KMS-11 (cell line): ENCODE measurements around the gene NUSAP1.
"Not testable (repeated sequence)": the region's sequence is repeated elsewhere in the genome, so short reads cannot be mapped to it uniquely, and the experiment has no call there.

ENCODE experiments used
- H2AFZ ChIP-seq: fragments of 200-600 bp; sonication (generic); 2 replicates; pipeline ENCODE4 v1.6.1; 2016; ENCODE audit warnings: antibody characterized with exemption, mixed run types, low read depth
- H3K27ac ChIP-seq: fragments of 200-600 bp; sonication (generic); 2 replicates; pipeline ENCODE4 v1.6.1; 2016; ENCODE audit warnings: mild to moderate bottlenecking, mixed run types
- H3K27me3 ChIP-seq: fragments of 200-600 bp; sonication (generic); 2 replicates; pipeline ENCODE4 v1.6.1; 2017; ENCODE audit warnings: mild to moderate bottlenecking, low read depth, mixed run types, moderate library complexity; ENCODE audit not compliant: insufficient read depth
- H3K36me3 ChIP-seq: fragments of 200-600 bp; sonication (generic); 2 replicates; pipeline ENCODE4 v1.6.1; 2017; ENCODE audit warnings: mild to moderate bottlenecking, mixed run types; ENCODE audit not compliant: insufficient read depth
- H3K4me1 ChIP-seq: fragments of 200-600 bp; sonication (generic); 2 replicates; pipeline ENCODE4 v1.6.1; 2016; ENCODE audit warnings: mild to moderate bottlenecking, low read depth, mixed run types; ENCODE audit not compliant: poor library complexity, severe bottlenecking
- H3K4me2 ChIP-seq: fragments of 200-600 bp; sonication (generic); 2 replicates; pipeline ENCODE4 v1.7.0; 2016; ENCODE audit warnings: mild to moderate bottlenecking, mixed run types
- H3K4me3 ChIP-seq: fragments of 200-600 bp; sonication (generic); IDR thresholded peaks from 2 replicates; pipeline ENCODE4 v1.6.1; 2017; ENCODE audit warnings: low read depth, low read length, mixed read lengths; ENCODE audit not compliant: insufficient read depth
- H3K79me2 ChIP-seq: fragments of 200-600 bp; sonication (generic); 2 replicates; pipeline ENCODE4 v1.6.1; 2016; ENCODE audit warnings: low read depth, mixed run types; ENCODE audit not compliant: insufficient read depth
- H3K9ac ChIP-seq: fragments of 200-600 bp; sonication (generic); 2 replicates; pipeline ENCODE4 v1.6.1; 2016; ENCODE audit warnings: mild to moderate bottlenecking, mixed run types
- H4K20me1 ChIP-seq: fragments of 200-600 bp; sonication (generic); 2 replicates; pipeline ENCODE4 v1.6.1; 2016; ENCODE audit warnings: mild to moderate bottlenecking, mixed run types; ENCODE audit not compliant: insufficient read depth
- CTCF ChIP-seq: fragments of 200-600 bp; sonication (generic); conservative IDR thresholded peaks from 2 replicates; pipeline ENCODE4 v1.6.1; 2017; ENCODE audit warnings: low read depth, mild to moderate bottlenecking, antibody characterized with exemption, low read length, moderate library complexity, mixed read lengths

NUSAP1 gene

GRCh38 chr15:41291065-41291631, 41.5 kb upstream of the NUSAP1 start:
- Histone ChIP-seq H3K27me3 (no peaks in the 10 kb centered on the region), H3K4me1 (peaks cover 38% of the 10 kb centered on the region), H2AFZ (no peak overlapping the region), H3K27ac (no peak overlapping the region), H3K79me2 (peaks cover 11% of the 10 kb centered on the region; the same call in 1 of the 2 replicates), H3K4me2 (no peak overlapping the region), H3K9ac (no peak overlapping the region), H3K36me3 (peaks cover 9% of the 10 kb centered on the region; the same call in 1 of the 2 replicates), H4K20me1 (no peaks in the 10 kb centered on the region), H3K4me3 (no peak overlapping the region)
- no peak for TF ChIP-seq CTCF

DNA sequence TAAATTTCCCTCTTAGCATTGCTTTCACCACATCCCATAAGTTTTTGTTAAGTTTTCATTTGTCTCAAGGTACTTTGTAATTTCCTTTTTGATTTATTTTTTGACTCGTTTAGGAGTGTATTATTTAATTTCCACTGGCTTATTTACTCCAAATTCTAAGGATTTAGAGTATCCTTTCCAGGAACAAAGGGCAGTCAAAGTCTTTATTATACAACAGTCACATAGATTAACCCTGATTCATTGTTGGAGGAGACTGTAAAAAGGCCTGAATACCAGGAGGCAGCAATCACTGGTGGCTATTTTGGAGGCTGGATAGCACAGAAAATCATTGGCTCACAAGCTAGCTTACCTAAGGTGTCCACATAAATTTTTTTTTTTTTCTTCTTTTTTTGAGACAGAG, 40.2 kb upstream of the NUSAP1 start:
- Histone ChIP-seq H3K36me3 (no peaks in the 10 kb centered on the region; the same call in 1 of the 2 replicates), H3K4me3 (no peak overlapping the region), H3K9ac (no peak overlapping the region), H3K4me2 (no peak overlapping the region), H3K27ac (no peak overlapping the region), H2AFZ (no peak overlapping the region), H4K20me1 (no peaks in the 10 kb centered on the region), H3K79me2 (no peaks in the 10 kb centered on the region; the same call in 1 of the 2 replicates), H3K27me3 (no peaks in the 10 kb centered on the region), H3K4me1 (peaks cover 38% of the 10 kb centered on the region)
- TF ChIP-seq CTCF: no peak

GRCh38 chr15:41301139-41301538, 31.5 kb upstream of the NUSAP1 start:
- Histone ChIP-seq H3K27ac (0 out of 2 replicates have a peak overlapping the region, but pooled peaks have one; percentile 2), H3K4me2 (peak overlapping the region; percentile 58), H3K4me1 (peaks cover 68% of the 10 kb centered on the region)
- H3K9ac ChIP-seq, H3K79me2 ChIP-seq, H4K20me1 ChIP-seq, H3K4me3 ChIP-seq, H3K36me3 ChIP-seq, H2AFZ ChIP-seq, H3K27me3 ChIP-seq: not testable (repeated sequence)

- Histone ChIP-seq H3K79me2 (no peaks in the 10 kb centered on the region), H3K36me3 (no peaks in the 10 kb centered on the region), H4K20me1 (no peaks in the 10 kb centered on the region), H3K27me3 (no peaks in the 10 kb centered on the region), H3K9ac (no peak overlapping the region), H3K4me3 (no peak overlapping the region), H3K4me1 (peaks cover 63% of the 10 kb centered on the region), H3K27ac (0 out of 2 replicates have a peak overlapping the region, but pooled peaks have one; percentile 2), H3K4me2 (no peak overlapping the region), H2AFZ (no peak overlapping the region)
- no peak for TF ChIP-seq CTCF
These were observed 31.1 kb upstream of the NUSAP1 start for GRCh38 chr15:41301587-41301986.

- Histone ChIP-seq H3K9ac (no peak overlapping the region), H3K36me3 (no peaks in the 10 kb centered on the region), H4K20me1 (no peaks in the 10 kb centered on the region), H3K4me1 (peaks cover 46% of the 10 kb centered on the region), H3K4me2 (no peak overlapping the region), H3K4me3 (no peak overlapping the region), H2AFZ (no peak overlapping the region), H3K27ac (no peak overlapping the region), H3K27me3 (no peaks in the 10 kb centered on the region), H3K79me2 (no peaks in the 10 kb centered on the region)
- no peak for TF ChIP-seq CTCF
These were observed 28.4 kb upstream of the NUSAP1 start for GRCh38 chr15:41304149-41304770.
